ENCODE data around the gene RCAN1. TPM values are rescaled to one million over a fixed set of nuclear protein-coding genes. Genes with fewer than 3 reads are reported as not detected.

RCAN1 gene
- polyA plus RNA-seq, 3 donors: 5.2 to 17.5 (median 15.1) TPM

DNA sequence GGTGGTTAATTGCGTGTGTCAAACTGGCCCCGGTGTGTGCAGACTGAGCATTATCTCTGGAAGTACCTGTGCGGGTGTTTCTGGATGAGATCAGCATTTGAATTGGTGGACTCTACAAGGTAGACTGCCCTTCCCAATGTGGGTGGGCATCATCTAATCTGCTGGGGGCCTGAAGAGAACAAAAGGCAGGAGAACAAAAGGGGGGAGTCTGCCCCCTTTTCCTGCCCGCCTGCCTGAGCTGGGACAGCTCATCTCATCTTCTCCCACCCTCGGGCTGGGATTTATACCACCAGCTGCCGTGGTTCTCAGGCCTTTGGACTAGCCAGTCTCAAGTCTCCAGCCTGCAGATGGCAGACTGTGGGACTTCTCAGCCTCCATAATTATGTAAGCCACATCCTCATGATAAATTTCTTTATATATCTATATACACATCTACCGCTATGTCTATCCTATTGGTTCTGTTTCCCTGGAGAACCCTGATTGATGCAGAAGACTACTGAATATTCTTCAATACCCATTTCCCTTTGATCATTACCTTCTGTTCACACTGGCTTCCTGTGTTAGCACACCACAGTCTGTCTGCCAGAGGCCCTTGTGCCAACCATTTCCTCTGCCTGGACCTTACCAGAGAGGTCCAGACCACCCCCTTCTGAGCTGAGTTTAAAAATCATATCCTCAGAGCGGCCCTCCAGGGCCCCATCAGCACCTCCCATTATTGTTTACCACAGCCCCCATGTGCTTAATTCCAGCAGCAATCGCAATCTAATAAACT, 25.2 kb downstream of the RCAN1 start:
- Histone ChIP-seq H3K4me2 (replicated peaks; ENCODE audit: extremely low read depth, low read length, poor library complexity, severe bottlenecking) (no peak overlapping the region), H3K27me3 (ENCODE audit: control insufficient read depth in 2 of 2, insufficient read depth in 2 of 2, low read length in 2 of 2) (no peaks in the 10 kb centered on the region), H3K4me3 (replicated peaks in 1 of 3; ENCODE audit: low read depth in 2 of 3, low read length in 3 of 3) (no peak overlapping the region), H3K27ac (ENCODE audit: low read depth in 1 of 2, low read length in 2 of 2) (no peak overlapping the region), H3K9ac (ENCODE audit: insufficient read depth, low read length, poor library complexity, severe bottlenecking) (no peak overlapping the region), H4K20me1 (ENCODE audit: insufficient read depth, low read length) (peaks cover 7% of the 10 kb centered on the region), H2AFZ (ENCODE audit: insufficient read depth, low read depth, low read length, poor library complexity, severe bottlenecking) (no peak overlapping the region), H3K9me3 (replicated peaks in 1 of 2; ENCODE audit: control insufficient read depth in 1 of 2, insufficient read depth in 1 of 2, low read length in 2 of 2) (no peaks in the 10 kb centered on the region), H3K79me2 (ENCODE audit: insufficient read depth, low read length) (peaks cover 11% of the 10 kb centered on the region), H3K4me1 (ENCODE audit: control insufficient read depth in 1 of 2, insufficient read depth in 2 of 2, low read length in 2 of 2) (no peaks in the 10 kb centered on the region), H3K36me3 (replicated peaks in 1 of 2; ENCODE audit: control insufficient read depth in 1 of 2, insufficient read depth in 2 of 2, low read length in 2 of 2) (peaks cover 0 to 1% of the 10 kb centered on the region in 2 donors)
- peaks cover 8% of the 10 kb centered on the region for H3K4me1 Mint-ChIP-seq
- peak overlapping the region in 1 of 7 donors; percentile 43 for H3K27ac Mint-ChIP-seq
- intact Hi-C loops (cut with micrococcal nuclease): no loop called here
- TF ChIP-seq, protein P1, sequence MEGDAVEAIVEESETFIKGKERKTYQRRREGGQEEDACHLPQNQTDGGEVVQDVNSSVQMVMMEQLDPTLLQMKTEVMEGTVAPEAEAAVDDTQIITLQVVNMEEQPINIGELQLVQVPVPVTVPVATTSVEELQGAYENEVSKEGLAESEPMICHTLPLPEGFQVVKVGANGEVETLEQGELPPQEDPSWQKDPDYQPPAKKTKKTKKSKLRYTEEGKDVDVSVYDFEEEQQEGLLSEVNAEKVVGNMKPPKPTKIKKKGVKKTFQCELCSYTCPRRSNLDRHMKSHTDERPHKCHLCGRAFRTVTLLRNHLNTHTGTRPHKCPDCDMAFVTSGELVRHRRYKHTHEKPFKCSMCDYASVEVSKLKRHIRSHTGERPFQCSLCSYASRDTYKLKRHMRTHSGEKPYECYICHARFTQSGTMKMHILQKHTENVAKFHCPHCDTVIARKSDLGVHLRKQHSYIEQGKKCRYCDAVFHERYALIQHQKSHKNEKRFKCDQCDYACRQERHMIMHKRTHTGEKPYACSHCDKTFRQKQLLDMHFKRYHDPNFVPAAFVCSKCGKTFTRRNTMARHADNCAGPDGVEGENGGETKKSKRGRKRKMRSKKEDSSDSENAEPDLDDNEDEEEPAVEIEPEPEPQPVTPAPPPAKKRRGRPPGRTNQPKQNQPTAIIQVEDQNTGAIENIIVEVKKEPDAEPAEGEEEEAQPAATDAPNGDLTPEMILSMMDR (IDR thresholded peaks at IDR 0.05): no peak
- H3K36me3 Mint-ChIP-seq: peaks cover 12 to 18% of the 10 kb centered on the region in 2 donors
- H3K4me3 Mint-ChIP-seq: no peak overlapping the region
- no peak for DNase-seq
- 85% methylated on average over 6 of the region's 9 CpGs for WGBS (ENCODE audit: insufficient coverage)
- no peaks in the 10 kb centered on the region for H3K27me3 Mint-ChIP-seq (ENCODE audit: low read depth in 3 of 3)
- H3K9me3 Mint-ChIP-seq: peaks cover 0 to 10% (median 0%) of the 10 kb centered on the region in 7 donors

DNA sequence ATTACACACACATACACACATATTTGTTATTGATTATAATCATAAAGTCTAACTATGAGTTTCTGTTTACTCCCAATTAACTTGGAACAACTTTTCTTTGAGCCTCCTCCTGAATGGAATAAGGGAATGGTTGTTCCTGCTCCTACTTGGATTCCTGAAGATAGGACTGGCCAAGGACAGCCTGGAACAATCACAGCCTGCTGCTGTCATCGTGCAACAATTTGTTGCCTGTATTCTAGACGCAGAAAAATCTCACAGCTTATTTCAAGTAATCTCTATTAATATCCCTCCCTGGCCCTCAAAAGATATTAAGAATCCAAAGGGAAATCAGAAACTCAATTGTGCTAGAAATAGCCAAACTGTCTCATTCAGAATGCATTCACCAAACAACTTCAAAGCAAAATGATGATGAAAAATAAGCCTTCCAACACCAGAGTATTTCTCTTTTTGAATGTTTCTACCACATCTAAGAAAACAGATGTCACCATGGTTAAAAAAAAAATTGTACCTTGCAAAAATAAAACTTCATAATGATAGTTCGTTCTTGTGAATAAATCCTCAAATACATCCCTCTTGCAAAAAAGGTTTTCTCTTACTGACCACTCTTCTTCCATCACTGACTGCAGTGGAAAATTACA, 30.9 kb downstream of the RCAN1 start:
- no peak overlapping the region for H3K9ac ChIP-seq (ENCODE audit: insufficient read depth, low read length, poor library complexity, severe bottlenecking)
- TF ChIP-seq, protein P1 (IDR thresholded peaks at IDR 0.05): no peak
- DNase-seq: no peak
- no peak overlapping the region for H2AFZ ChIP-seq (ENCODE audit: insufficient read depth, low read depth, low read length, poor library complexity, severe bottlenecking)
- peaks cover 18 to 22% of the 10 kb centered on the region in 2 donors for H3K36me3 Mint-ChIP-seq
- H3K4me3 Mint-ChIP-seq: no peak overlapping the region
- H4K20me1 ChIP-seq (ENCODE audit: insufficient read depth, low read length): peaks cover 4% of the 10 kb centered on the region
- intact Hi-C loops (cut with micrococcal nuclease): loop anchor here in 1 of 2 donors (2.0 kb wide), 1 partner anchor 73 kb away; no protein-coding TSS in a partner anchor
- H3K4me3 ChIP-seq (replicated peaks in 1 of 3; ENCODE audit: low read depth in 2 of 3, low read length in 3 of 3): no peak overlapping the region
- no peak overlapping the region for H3K27ac Mint-ChIP-seq
- no peak overlapping the region for H3K4me2 ChIP-seq (replicated peaks; ENCODE audit: extremely low read depth, low read length, poor library complexity, severe bottlenecking)
- 100% methylated on average over 2 of the region's 3 CpGs for WGBS (ENCODE audit: insufficient coverage)
- peaks cover 19% of the 10 kb centered on the region for H3K4me1 Mint-ChIP-seq
- H3K79me2 ChIP-seq (ENCODE audit: insufficient read depth, low read length): peaks cover 30% of the 10 kb centered on the region
- H3K9me3 ChIP-seq (replicated peaks in 1 of 2; ENCODE audit: control insufficient read depth in 1 of 2, insufficient read depth in 1 of 2, low read length in 2 of 2): no peaks in the 10 kb centered on the region
- H3K27me3 ChIP-seq (ENCODE audit: control insufficient read depth in 2 of 2, insufficient read depth in 2 of 2, low read length in 2 of 2): no peaks in the 10 kb centered on the region
- no peaks in the 10 kb centered on the region for H3K36me3 ChIP-seq (replicated peaks in 1 of 2; ENCODE audit: control insufficient read depth in 1 of 2, insufficient read depth in 2 of 2, low read length in 2 of 2)
- H3K27ac ChIP-seq (ENCODE audit: low read depth in 1 of 2, low read length in 2 of 2): no peak overlapping the region
- peaks cover 3 to 5% of the 10 kb centered on the region in 2 donors for H3K4me1 ChIP-seq (ENCODE audit: control insufficient read depth in 1 of 2, insufficient read depth in 2 of 2, low read length in 2 of 2)
- no peaks in the 10 kb centered on the region for H3K27me3 Mint-ChIP-seq (ENCODE audit: low read depth in 3 of 3)
- peaks cover 0 to 10% (median 1%) of the 10 kb centered on the region in 7 donors for H3K9me3 Mint-ChIP-seq
